GM06990 (cell line): Measurements from ENCODE around the gene TBC1D4.

ENCODE experiments used
- DNase-seq: peaks from one replicate; pipeline ENCODE4 v3.0.0-alpha.2; 2011; ENCODE audit not compliant: insufficient read length; ENCODE audit errors: extremely low read depth
- H3K27me3 ChIP-seq: replicated peaks from 2 replicates; pipeline ENCODE4 v1.6.0; 2011; ENCODE audit warnings: low read length; ENCODE audit not compliant: control insufficient read depth, insufficient read depth
- H3K36me3 ChIP-seq: 2 replicates; pipeline ENCODE4 v1.5.1; 2011; ENCODE audit warnings: low read length; ENCODE audit not compliant: control insufficient read depth, insufficient read depth
- H3K4me3 ChIP-seq: replicated peaks from 2 replicates; pipeline ENCODE4 v1.5.1; 2011; ENCODE audit warnings: low read depth, mild to moderate bottlenecking, control low read depth, low read length
- TF ChIP-seq, protein P1 (sequence below): IDR thresholded peaks from 2 replicates; pipeline ENCODE4 v1.5.1; 2011; ENCODE audit warnings: low read length, control low read depth, mild to moderate bottlenecking, inconsistent platforms; ENCODE audit not compliant: insufficient read depth, poor library complexity, severe bottlenecking

Gene TBC1D4

DNA sequence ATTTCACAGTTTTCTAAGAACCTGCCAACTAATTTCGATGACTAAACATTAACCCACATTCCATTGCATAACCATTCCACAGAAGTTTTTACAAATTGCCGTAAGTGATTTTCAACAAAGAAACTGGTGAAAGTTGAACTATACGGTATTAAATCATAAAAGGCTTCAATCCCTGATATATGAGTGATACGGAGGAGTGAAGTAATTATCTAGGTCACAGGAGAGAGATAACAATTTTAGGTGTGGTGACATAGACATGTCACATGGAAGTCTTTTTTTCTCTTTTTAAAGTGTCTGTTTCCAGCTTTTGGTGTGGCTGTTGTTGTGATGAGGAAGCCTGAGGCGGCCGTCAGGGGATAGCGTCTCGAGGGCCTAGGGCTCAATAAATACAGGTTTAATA, 29.4 kb downstream of the TBC1D4 start:
- no peaks in the 10 kb centered on the region for H3K36me3 ChIP-seq
- TF ChIP-seq, protein P1, sequence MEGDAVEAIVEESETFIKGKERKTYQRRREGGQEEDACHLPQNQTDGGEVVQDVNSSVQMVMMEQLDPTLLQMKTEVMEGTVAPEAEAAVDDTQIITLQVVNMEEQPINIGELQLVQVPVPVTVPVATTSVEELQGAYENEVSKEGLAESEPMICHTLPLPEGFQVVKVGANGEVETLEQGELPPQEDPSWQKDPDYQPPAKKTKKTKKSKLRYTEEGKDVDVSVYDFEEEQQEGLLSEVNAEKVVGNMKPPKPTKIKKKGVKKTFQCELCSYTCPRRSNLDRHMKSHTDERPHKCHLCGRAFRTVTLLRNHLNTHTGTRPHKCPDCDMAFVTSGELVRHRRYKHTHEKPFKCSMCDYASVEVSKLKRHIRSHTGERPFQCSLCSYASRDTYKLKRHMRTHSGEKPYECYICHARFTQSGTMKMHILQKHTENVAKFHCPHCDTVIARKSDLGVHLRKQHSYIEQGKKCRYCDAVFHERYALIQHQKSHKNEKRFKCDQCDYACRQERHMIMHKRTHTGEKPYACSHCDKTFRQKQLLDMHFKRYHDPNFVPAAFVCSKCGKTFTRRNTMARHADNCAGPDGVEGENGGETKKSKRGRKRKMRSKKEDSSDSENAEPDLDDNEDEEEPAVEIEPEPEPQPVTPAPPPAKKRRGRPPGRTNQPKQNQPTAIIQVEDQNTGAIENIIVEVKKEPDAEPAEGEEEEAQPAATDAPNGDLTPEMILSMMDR: no peak
- no peaks in the 10 kb centered on the region for H3K27me3 ChIP-seq
- H3K4me3 ChIP-seq: no peak overlapping the region
- no peak for DNase-seq

DNA sequence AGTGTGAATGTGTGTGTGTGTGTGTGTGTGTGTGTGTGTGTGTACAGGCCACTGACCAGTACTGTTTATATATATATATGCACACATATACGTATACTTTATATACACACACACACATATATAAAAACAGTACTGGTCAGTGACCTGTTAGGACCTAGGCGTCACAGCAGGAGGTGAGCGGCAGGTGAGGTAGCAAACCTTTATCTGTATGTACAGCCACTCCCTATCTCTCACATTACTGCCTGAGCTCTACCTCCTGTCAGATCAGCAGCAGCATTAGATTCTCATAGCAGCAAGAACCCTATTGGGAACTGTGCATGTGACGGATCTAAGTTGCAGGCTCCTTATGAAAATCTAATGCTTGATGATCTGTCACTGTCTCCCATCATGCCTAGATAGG, 34.5 kb downstream of the TBC1D4 start:
- H3K27me3 ChIP-seq: no peaks in the 10 kb centered on the region
- TF ChIP-seq, protein P1: no peak
- H3K4me3 ChIP-seq: no peak overlapping the region
- DNase-seq: no peak
- H3K36me3 ChIP-seq: no peaks in the 10 kb centered on the region

DNA sequence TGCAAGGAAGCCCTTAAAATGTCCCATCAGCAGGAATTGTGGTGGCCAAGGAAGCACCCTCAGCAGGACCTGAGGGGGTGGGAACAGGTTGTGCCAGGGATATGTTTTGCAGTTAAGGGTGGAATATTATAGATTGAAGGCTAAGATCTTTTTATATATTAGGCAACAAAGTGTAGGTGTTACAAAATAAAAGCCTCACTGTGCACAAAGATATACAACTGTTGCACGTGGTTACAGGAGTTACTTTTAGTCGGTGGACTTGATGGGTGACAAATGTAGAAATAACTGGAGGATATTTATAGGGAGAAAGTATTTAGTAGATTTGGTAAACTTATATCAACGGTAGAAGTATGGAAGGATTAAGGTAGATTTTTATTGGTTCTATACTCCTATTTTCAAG, 35.1 kb downstream of the TBC1D4 start:
- no peak overlapping the region for H3K4me3 ChIP-seq
- TF ChIP-seq, protein P1: no peak
- H3K36me3 ChIP-seq: no peaks in the 10 kb centered on the region
- no peak for DNase-seq
- H3K27me3 ChIP-seq: no peaks in the 10 kb centered on the region

DNA sequence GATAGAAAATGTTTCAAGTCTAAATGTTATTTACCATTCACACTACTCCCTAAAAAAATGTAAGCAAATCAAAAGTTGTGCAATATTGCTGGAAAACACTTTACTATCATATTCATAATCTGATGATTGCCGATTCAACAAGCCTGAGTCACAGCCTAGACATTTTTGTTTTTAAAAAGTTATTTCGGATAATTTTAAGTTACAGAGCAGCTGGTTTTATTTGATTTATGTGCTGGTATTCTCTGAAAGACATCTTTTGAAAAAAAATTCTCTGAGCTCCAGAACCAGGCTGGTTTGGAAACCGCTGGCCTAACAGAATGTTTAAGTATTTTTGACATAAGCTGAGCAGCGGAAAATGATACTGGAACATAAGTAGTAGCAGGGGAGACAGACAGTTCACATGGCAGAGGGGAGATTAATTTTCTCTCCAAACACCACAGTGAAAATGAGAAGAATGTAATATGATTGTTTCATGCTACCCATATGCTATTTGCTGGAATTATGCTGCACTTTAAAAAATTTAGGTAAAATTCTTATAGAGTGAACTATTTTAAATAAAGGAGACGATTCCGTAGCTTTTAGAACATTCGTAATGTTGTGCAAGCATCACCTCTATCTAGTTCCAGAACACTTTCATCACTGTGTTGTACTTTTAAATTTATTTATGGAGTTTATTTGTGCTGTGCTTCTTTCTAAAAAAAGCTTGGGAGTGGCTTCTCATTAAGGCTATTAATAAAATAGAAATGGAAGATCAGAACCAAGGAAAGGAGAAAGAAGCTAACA, 36.1 kb downstream of the TBC1D4 start:
- no peak for DNase-seq
- Histone ChIP-seq H3K4me3 (no peak overlapping the region), H3K27me3 (no peaks in the 10 kb centered on the region), H3K36me3 (no peaks in the 10 kb centered on the region)
- TF ChIP-seq, protein P1: no peak

DNA sequence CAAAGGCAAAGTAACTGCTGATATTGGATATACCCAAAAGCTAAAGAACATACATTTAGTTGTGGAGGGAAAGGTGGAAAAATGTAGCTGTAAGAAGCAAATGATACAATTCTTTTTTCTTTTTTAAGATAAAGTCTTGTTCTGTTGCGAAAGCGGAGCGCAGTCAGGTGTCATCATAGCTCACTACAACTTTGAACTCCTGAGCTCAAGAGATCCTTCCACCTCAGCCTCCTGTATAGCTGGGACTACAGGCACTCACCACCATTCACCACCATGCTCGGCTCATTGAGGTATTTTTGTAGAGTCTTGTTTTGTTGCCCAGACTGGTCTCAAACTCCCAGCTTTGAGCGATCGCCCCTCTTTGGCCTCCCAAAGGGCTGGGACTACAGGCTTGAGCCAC, 38.0 kb downstream of the TBC1D4 start:
- no peak overlapping the region for H3K4me3 ChIP-seq
- TF ChIP-seq, protein P1: no peak
- H3K27me3 ChIP-seq: no peaks in the 10 kb centered on the region
- H3K36me3 ChIP-seq: no peaks in the 10 kb centered on the region
- DNase-seq: no peak

DNA sequence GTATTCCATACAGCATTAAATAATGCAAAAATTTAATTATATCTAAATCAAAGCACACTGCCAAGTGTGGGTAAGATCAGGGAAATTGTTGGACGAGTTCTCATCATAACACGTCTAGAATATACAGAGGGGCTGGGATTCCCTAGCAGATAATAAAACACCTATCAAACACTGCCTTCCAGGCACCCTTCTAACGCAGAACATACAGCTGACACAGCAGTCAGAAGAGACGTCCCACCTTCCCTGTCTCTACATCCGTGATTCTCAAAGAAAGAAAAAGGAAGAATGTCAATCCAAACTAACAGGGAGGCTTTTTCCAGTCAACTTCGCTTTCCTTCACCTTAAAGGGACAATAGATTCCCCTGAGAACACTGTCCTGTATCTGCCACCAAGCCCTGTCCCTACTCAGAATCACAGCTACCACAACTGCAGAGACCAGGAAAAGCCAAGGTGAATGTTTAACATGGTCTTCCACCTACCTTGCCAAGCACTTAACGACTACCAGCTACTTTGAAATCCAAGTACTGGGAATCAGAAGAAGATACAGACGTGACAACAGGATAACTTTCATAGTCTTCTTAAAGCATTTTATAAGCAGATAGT, 38.5 kb downstream of the TBC1D4 start:
- DNase-seq: no peak
- Histone ChIP-seq H3K27me3 (no peaks in the 10 kb centered on the region), H3K36me3 (no peaks in the 10 kb centered on the region), H3K4me3 (no peak overlapping the region)
- TF ChIP-seq, protein P1: no peak
